22Rv1 (cell line): Measurements from ENCODE around the gene FBXO44.

Source experiments
- H3K27ac ChIP-seq: fragments of 450-650 bp; 2 replicates; pipeline ENCODE4 v1.5.1; 2017
- ZFX ChIP-seq: fragments of 450-650 bp; IDR thresholded peaks from 2 replicates; pipeline ENCODE4 v1.6.1; 2017; ENCODE audit warnings: antibody characterized with exemption, borderline replicate concordance
- TF ChIP-seq, protein P1 (sequence below): fragments of 450-650 bp; IDR thresholded peaks from 2 replicates; pipeline ENCODE4 v1.5.1; 2017; ENCODE audit warnings: mild to moderate bottlenecking

The FBXO44 gene

DNA sequence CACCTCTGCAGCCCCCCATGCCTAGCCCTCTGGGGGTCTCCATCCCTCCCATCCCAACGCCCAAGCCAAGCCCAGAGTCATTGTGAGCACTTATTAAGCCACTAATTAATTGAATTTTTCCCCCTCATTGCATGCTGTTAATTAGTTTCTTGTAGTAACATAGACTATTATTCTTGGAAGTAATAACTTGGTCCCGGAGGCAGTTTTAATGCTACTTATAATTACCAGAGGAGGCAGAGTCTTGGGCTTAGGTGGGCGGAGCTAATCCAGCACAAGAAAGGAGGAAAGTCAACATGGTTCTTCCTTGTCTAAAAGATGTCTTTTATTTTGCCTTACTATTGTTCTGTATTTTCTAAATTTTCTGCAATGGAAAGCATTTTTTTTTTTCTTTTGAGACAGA lies 28.1 kb upstream of the FBXO44 start:
- no peak overlapping the region for H3K27ac ChIP-seq
- TF ChIP-seq, protein P1, sequence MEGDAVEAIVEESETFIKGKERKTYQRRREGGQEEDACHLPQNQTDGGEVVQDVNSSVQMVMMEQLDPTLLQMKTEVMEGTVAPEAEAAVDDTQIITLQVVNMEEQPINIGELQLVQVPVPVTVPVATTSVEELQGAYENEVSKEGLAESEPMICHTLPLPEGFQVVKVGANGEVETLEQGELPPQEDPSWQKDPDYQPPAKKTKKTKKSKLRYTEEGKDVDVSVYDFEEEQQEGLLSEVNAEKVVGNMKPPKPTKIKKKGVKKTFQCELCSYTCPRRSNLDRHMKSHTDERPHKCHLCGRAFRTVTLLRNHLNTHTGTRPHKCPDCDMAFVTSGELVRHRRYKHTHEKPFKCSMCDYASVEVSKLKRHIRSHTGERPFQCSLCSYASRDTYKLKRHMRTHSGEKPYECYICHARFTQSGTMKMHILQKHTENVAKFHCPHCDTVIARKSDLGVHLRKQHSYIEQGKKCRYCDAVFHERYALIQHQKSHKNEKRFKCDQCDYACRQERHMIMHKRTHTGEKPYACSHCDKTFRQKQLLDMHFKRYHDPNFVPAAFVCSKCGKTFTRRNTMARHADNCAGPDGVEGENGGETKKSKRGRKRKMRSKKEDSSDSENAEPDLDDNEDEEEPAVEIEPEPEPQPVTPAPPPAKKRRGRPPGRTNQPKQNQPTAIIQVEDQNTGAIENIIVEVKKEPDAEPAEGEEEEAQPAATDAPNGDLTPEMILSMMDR, result no peak
- TF ChIP-seq ZFX, result no peak

DNA sequence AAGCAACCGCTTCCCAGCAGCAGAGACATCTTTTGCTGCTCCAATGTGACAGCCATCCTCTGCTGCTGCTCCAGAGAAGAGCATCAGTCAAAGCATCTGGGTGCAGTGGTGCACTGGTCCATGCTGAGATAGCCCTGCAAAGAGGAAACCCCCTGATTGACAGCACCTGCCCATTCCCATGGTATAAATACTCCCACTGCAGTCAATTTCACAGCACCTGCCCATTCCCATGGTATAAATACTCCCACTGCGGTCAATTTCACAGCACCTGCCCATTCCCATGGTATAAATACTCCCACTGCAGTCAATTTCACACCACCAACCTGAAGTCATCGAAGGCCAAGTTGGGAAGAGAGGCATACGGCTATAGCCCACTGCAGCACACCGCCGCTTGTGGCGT lies 25.9 kb upstream of the FBXO44 start:
- no peak for TF ChIP-seq ZFX
- TF ChIP-seq, protein P1, result no peak
- no peak overlapping the region for H3K27ac ChIP-seq

DNA sequence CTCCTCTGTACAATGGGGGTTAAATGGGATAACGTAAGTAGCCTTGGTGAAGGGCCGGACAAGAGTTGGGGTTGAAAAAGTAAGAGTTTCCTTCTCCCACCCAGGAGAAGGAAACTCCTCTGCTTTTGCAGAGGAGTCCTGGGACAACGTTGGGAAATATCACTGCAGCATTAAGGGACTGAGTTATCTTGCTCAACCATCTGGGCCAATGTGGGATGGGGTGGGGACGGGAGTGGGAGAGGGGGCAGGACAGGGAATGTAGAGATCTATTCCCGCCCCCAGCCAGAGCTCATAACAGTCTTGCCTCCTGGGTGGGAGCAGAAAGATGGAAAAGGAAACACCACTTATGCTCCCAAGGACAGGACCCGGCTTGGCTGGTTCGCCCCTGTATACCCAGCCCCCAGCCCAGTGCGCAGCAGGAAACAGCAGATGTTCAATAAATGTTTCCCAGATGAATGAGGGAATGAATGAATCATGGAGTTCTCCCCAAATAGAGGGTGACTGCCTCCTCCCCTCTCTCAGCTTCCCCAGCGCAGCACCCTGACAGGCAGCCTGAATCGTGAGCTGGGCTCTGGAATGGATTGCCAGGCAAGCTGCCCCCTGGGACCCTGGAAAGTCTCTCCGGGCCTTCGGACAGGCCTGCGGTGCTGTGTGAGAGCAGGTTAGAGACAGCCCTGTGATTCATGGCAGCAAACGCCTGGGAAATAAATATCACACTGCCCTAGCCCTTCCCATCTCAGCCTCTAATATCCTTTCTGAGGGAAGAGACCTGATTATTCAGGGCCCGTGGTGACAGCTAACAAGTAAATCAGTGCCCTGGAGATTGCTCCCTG lies 25.3 kb upstream of the FBXO44 start:
- TF ChIP-seq, protein P1, result no peak
- no peak for TF ChIP-seq ZFX

DNA sequence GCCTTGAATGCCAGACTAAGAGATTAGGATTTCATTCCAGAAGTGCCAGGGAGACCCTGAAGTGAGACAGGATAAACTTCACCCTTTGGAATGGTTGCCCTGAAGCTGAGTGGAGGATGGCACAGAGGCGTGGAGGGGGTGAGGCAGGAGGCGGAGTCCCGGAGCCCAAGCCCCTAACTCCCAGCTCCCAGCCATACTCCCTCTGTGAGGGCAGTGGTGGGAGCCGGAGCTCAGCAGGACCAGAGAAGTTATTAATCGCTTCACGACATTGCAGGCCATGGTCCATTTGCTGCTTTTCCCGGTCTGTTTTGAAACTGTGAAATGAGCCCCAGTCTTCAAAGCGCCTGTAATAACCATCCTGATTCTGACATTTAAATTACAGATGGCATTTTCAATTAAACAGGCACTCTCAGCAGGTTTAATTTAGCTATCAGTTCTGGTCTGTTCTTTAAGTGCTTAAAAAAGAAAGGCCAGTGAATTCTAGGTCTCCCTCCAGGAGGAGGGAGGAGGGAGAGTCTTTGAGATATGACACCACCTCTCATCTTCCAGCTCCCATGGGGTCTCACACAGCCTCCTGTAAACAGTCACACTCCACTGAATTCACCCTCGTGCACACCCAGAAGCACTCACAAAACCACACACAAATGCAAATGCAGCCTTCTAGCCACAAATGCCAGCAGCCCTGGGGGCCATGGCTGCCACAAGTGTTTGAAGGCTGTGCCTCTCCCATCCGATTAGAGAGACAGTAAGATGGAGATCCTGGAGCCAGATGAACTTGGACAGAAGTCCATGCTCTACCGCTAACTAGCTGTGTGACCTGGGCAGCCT lies 20.1 kb upstream of the FBXO44 start:
- no peak overlapping the region for H3K27ac ChIP-seq
- TF ChIP-seq, protein P1, result no peak
- TF ChIP-seq ZFX, result no peak

More for the DNA sequence above, 25.3 kb upstream of the FBXO44 start:
- no peak overlapping the region for H3K27ac ChIP-seq

DNA sequence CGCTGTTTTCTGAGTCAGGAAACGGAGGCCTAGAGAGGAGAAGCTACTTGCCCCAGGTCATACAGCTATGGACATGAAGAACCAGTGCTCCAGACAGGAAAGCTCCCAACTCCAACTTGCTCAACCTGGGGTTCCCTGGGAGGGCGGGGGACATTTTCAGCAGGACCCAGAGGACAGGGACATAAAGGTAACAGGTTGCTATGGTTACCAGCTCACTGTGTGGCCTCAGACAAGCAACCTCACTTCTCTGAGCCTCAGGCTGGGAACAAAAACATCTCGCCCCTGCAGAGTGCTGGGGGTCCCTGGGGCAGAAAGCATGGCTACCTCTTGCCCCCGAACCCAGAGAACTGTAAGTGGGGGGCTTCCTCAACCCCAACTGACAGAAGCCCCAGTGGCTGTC lies 16.6 kb upstream of the FBXO44 start:
- H3K27ac ChIP-seq, result no peak overlapping the region
- no peak for TF ChIP-seq ZFX
- TF ChIP-seq, protein P1, result no peak

DNA sequence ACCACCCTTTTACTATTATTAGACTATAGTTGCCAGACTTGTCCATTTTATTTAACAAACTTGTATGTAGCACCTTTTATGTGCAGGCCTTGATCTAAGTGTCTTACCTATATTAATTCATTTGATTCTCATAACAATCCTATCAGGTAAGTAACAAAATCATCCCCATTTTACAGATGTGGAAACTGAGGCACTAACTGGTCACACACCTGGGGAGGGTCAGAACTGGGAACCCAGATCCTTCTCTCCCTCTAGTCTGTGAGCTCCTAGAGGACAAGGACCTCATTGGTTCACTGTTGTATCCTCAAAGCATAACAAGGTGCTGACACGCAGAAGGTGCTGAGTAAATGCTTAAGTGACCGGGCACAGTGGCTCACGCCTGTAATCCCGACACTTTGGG lies 15.3 kb upstream of the FBXO44 start:
- no peak overlapping the region for H3K27ac ChIP-seq
- no peak for TF ChIP-seq ZFX
- TF ChIP-seq, protein P1, result no peak

DNA sequence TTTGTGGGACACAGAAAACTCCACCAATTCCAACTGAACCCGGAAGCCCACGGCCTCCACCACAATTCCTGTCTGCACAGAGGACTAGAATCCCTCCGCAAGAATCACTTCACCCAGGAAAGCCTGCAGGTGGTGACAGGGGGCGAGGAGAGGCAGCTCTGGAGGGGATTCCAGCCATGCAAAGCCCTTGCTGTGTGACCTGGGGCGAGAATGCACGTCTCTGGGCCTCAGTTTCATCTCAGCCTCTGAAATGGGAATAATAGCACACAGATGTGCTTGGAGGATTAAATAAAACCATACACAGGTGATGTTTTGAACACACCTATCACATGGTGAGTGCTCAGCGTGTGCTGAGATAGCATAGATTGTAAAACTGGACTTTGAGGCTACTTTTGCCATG lies 14.6 kb upstream of the FBXO44 start:
- H3K27ac ChIP-seq, result no peak overlapping the region
- TF ChIP-seq, protein P1, result no peak
- TF ChIP-seq ZFX, result no peak
